Effector memory CD4-positive, alpha-beta T cell (primary cell): ENCODE data around the gene CZIB.

Source experiments
- DNase-seq, 3 donors: peaks; one replicate each; pipeline ENCODE4 v3.0.0-alpha.2; 2020
- H3K27ac ChIP-seq: 2 replicates; pipeline ENCODE4 v1.7.0; 2013; ENCODE audit warnings: mild to moderate bottlenecking, low read length, moderate library complexity; ENCODE audit not compliant: insufficient read depth, poor library complexity, severe bottlenecking
- H3K27me3 ChIP-seq: replicated peaks from 2 replicates; pipeline ENCODE4 v1.7.0; 2013; ENCODE audit warnings: mild to moderate bottlenecking, low read length; ENCODE audit not compliant: insufficient read depth, control insufficient read depth, poor library complexity, severe bottlenecking
- H3K36me3 ChIP-seq: 2 replicates; pipeline ENCODE4 v1.7.0; 2013; ENCODE audit warnings: mild to moderate bottlenecking, low read length, moderate library complexity; ENCODE audit not compliant: control insufficient read depth, insufficient read depth
- H3K4me1 ChIP-seq: 2 replicates; pipeline ENCODE4 v1.7.0; 2013; ENCODE audit warnings: low read length, mild to moderate bottlenecking; ENCODE audit not compliant: control insufficient read depth, insufficient read depth, poor library complexity, severe bottlenecking
- H3K4me3 ChIP-seq: 2 replicates; pipeline ENCODE4 v1.7.0; 2013; ENCODE audit warnings: low read length, low read depth, mild to moderate bottlenecking; ENCODE audit not compliant: insufficient read depth, poor library complexity, severe bottlenecking
- H3K9me3 ChIP-seq: 2 replicates; pipeline ENCODE4 v1.7.0; 2013; ENCODE audit warnings: mild to moderate bottlenecking, low read length, moderate library complexity; ENCODE audit not compliant: control insufficient read depth

Gene CZIB

GRCh38 chr1:53241828-53242227 lies 21.4 kb upstream of the CZIB start:
- DNase-seq: no peak
- Histone ChIP-seq H3K27me3 (no peaks in the 10 kb centered on the region), H3K36me3 (no peaks in the 10 kb centered on the region), H3K27ac (no peak overlapping the region), H3K9me3 (no peaks in the 10 kb centered on the region), H3K4me1 (peaks cover 18% of the 10 kb centered on the region), H3K4me3 (no peak overlapping the region)

- Histone ChIP-seq H3K4me1 (peaks cover 18% of the 10 kb centered on the region), H3K27me3 (no peaks in the 10 kb centered on the region), H3K27ac (peak within 1 kb of the TSS; percentile 80), H3K9me3 (no peaks in the 10 kb centered on the region), H3K36me3 (peaks cover 23% of the 10 kb centered on the region), H3K4me3 (peak within 1 kb of the TSS; percentile 93)
- DNase-seq: peak; percentile 89 to 93 (median 89)
Measured at GRCh38 chr1:53238197-53239155, 18.0 kb upstream of the CZIB start, which contains the start of gene MAGOH. MAGOH (minus strand) TSS chr1:53238518; CDS start chr1:53238448, 70 bp downstream.

DNA sequence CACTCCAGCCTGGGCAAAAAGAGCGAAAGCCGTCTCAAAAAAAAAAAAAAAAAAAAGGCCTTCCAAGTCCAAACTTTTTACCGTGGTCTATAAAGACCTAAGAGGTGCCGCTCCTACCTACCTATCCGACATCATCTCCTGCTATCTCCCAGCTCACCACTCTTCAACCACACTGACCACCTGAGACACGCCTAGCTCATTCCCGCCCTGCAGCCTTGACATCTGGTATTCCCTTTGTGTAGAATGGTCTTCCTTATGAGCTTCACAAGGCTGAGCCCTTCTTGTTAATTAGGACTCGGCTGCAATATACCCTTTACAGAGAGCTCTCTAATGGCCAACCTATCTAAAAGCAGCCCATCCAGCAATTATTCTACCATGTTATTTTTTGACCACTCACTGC lies 17.2 kb upstream of the CZIB start:
- Histone ChIP-seq H3K9me3 (no peaks in the 10 kb centered on the region), H3K4me1 (peaks cover 18% of the 10 kb centered on the region), H3K27ac (peak overlapping the region; percentile 80), H3K36me3 (peaks cover 32% of the 10 kb centered on the region), H3K27me3 (no peaks in the 10 kb centered on the region), H3K4me3 (peak overlapping the region; percentile 93)
- DNase-seq: no peak

DNA sequence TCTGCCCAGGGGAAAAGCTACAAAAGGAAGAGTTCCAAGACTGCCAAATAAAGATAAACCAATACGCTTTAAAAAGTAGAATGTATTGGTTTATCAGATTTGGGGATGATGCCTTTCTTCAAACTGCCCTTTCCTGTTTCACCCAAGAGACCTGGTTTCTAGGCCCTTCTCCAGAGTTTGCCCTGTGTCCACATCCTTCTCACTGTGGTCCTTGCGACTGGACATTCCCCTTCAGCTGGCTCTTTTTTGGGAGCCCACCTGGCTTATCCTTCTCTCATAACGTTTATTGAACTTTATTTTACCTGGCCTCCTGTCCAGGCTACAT lies 490 bp upstream of the CZIB start:
- H3K4me3 ChIP-seq: peak overlapping the region; percentile 82
- no peak for DNase-seq
- peaks cover 11% of the 10 kb centered on the region for H3K4me1 ChIP-seq
- no peaks in the 10 kb centered on the region for H3K9me3 ChIP-seq
- peaks cover 16% of the 10 kb centered on the region for H3K36me3 ChIP-seq
- no peaks in the 10 kb centered on the region for H3K27me3 ChIP-seq
- peak overlapping the region; percentile 90 for H3K27ac ChIP-seq

DNA sequence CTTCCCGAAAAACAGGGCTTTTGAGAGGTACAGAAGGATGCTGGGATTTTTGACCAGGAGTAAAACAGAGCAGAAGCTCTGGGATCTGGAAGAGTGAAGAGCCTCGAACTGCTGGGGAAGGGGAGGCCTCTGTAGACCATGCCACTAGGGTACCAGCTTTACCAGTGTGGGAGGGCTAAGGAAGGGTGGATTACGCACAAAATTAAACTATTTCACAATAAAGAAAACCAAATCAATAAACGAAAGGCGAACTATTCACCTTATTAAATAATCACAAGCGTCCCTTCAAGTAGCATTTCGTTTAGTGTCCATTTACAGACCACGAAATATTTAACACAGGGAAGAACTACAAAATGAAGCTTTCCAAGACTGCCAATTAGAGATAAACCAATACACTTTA lies 723 bp downstream of the CZIB start:
- no peak for DNase-seq
- H3K9me3 ChIP-seq: no peaks in the 10 kb centered on the region
- H3K36me3 ChIP-seq: peaks cover 19% of the 10 kb centered on the region
- peak overlapping the region; percentile 90 for H3K27ac ChIP-seq
- peak overlapping the region; percentile 82 for H3K4me3 ChIP-seq
- no peaks in the 10 kb centered on the region for H3K27me3 ChIP-seq
- peaks cover 11% of the 10 kb centered on the region for H3K4me1 ChIP-seq

DNA sequence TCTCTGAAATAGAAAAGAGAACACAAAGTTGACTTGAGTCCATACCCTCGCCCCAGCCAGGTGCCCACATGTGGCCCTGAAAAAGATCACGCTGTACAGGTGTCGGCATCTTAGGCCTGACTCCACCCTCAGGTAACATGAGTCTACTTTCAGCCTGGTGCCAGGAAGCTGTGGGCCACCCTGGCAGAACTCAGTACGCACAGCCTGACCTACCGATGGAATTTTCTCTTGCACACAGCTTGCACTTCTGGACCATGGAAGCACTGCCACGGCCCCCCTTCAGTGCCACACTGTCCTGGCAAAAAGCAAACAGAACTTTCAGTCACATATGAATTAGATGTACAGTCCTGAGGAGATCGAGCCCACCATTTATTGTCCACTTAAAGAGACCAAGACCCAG lies 2.2 kb downstream of the CZIB start:
- Histone ChIP-seq H3K4me3 (no peak overlapping the region), H3K9me3 (no peaks in the 10 kb centered on the region), H3K36me3 (peaks cover 33% of the 10 kb centered on the region), H3K27me3 (no peaks in the 10 kb centered on the region), H3K27ac (no peak overlapping the region), H3K4me1 (peaks cover 11% of the 10 kb centered on the region)
- DNase-seq: no peak

GRCh38 chr1:53214376-53214940 lies 6.0 kb downstream of the CZIB start:
- H3K4me1 ChIP-seq: peaks cover under 1% of the 10 kb centered on the region
- no peaks in the 10 kb centered on the region for H3K27me3 ChIP-seq
- H3K9me3 ChIP-seq: no peaks in the 10 kb centered on the region
- no peak overlapping the region for H3K27ac ChIP-seq
- DNase-seq: no peak
- peaks cover 59% of the 10 kb centered on the region for H3K36me3 ChIP-seq
- H3K4me3 ChIP-seq: no peak overlapping the region

DNA sequence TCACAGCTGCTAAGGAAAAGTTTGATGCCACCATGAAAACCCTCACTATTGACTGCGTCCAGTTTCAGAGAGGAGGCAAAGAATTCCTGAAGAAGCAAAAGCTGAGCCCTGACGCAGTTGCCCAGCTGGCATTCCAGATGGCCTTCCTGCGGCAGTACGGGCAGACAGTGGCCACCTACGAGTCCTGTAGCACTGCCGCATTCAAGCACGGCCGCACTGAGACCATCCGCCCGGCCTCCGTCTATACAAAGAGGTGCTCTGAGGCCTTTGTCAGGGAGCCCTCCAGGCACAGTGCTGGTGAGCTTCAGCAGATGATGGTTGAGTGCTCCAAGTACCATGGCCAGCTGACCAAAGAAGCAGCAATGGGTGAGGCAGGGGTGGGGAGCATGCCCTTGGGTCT lies 9.5 kb downstream of the CZIB start:
- Histone ChIP-seq H3K4me3 (no peak overlapping the region), H3K36me3 (peaks cover 67% of the 10 kb centered on the region)

GRCh38 chr1:53210352-53210751 lies 10.1 kb downstream of the CZIB start:
- no peak overlapping the region for H3K4me3 ChIP-seq
- H3K27me3 ChIP-seq: no peaks in the 10 kb centered on the region
- no peaks in the 10 kb centered on the region for H3K4me1 ChIP-seq
- peaks cover 67% of the 10 kb centered on the region for H3K36me3 ChIP-seq
- H3K9me3 ChIP-seq: peaks cover 3% of the 10 kb centered on the region
- no peak overlapping the region for H3K27ac ChIP-seq
- no peak for DNase-seq

More for the DNA sequence above, 9.5 kb downstream of the CZIB start:
- H3K9me3 ChIP-seq: peaks cover 3% of the 10 kb centered on the region
- no peaks in the 10 kb centered on the region for H3K4me1 ChIP-seq
- no peak overlapping the region for H3K27ac ChIP-seq
- no peaks in the 10 kb centered on the region for H3K27me3 ChIP-seq
- no peak for DNase-seq

DNA sequence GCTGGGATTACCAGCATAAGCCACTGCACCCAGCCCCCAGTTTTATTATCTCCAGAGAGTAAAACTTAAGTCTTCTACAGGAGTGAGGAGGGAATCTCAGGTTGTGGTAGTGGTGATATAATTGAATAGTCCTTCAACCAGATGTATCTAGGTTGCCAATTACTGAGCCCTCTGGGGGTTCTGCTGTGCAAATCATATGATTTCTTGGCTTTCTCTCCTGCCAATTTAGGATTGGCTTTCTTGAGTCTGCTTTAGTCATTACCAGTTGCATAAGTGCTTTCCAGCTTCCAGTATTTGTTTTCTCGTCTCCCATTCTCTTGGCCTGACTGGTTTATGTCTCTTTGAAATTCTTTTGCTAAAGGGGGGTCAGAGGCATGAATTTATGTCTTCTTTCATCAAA lies 12.7 kb downstream of the CZIB start:
- H3K36me3 ChIP-seq: peaks cover 74% of the 10 kb centered on the region
- H3K9me3 ChIP-seq: peaks cover 3% of the 10 kb centered on the region

More for the DNA sequence above, 12.7 kb downstream of the CZIB start:
- no peak overlapping the region for H3K27ac ChIP-seq
- DNase-seq: no peak
- no peaks in the 10 kb centered on the region for H3K27me3 ChIP-seq
- H3K4me3 ChIP-seq: no peak overlapping the region
- no peaks in the 10 kb centered on the region for H3K4me1 ChIP-seq
